Measurements from ENCODE around the gene CAPN7. TPM values are rescaled to one million over a fixed set of nuclear protein-coding genes. Genes with fewer than 3 reads are reported as not detected.

Gene CAPN7
- total RNA-seq, 4 donors from 2014 or later = 37.5 to 88.4 (median 59.5) TPM

GRCh38 chr3:15217841-15218267, 11.8 kb downstream of the CAPN7 start:
- no peaks in the 10 kb centered on the region for H3K27me3 ChIP-seq
- no peaks in the 10 kb centered on the region for H3K9me3 ChIP-seq
- ATAC-seq = no peak
- WGBS, 2 donors (ENCODE audit: low coverage in 1 of 2) = 70 to 86% methylated on average over 2 of the region's 2 CpGs
- H3K4me1 ChIP-seq = peaks cover 0 to 35% (median 10%) of the 10 kb centered on the region in 3 donors
- H3K27ac ChIP-seq = no peak overlapping the region
- H3K36me3 ChIP-seq = peaks cover 11 to 92% of the 10 kb centered on the region in 2 donors
- no peak for TF ChIP-seq POLR2A (IDR thresholded peaks at IDR 0.05)
- TF ChIP-seq EP300 (IDR thresholded peaks at IDR 0.05) = no peak
- no peak for TF ChIP-seq POLR2AphosphoS5 (IDR thresholded peaks at IDR 0.05)
- TF ChIP-seq, protein P1, sequence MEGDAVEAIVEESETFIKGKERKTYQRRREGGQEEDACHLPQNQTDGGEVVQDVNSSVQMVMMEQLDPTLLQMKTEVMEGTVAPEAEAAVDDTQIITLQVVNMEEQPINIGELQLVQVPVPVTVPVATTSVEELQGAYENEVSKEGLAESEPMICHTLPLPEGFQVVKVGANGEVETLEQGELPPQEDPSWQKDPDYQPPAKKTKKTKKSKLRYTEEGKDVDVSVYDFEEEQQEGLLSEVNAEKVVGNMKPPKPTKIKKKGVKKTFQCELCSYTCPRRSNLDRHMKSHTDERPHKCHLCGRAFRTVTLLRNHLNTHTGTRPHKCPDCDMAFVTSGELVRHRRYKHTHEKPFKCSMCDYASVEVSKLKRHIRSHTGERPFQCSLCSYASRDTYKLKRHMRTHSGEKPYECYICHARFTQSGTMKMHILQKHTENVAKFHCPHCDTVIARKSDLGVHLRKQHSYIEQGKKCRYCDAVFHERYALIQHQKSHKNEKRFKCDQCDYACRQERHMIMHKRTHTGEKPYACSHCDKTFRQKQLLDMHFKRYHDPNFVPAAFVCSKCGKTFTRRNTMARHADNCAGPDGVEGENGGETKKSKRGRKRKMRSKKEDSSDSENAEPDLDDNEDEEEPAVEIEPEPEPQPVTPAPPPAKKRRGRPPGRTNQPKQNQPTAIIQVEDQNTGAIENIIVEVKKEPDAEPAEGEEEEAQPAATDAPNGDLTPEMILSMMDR (IDR thresholded peaks at IDR 0.05) = no peak
- no peak overlapping the region for H3K4me3 ChIP-seq

DNA sequence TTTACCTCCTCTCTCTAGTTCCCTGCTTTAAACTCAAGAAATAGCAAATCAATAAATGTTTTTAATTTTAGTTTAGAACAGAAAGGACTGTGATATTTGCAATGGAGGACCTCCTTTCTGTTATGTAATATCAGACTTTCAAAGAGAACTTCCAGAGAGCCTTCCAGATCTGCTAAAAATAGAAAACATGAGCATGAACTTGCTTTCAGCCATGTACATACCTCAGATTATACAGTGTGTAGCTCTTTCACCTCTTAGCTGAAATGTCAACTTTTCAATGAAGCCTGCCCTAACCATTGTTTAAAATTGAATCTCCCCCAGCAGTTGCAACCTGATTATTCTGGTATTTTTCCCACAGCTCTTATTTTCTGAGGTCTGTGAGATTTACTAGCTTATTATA, 12.6 kb downstream of the CAPN7 start:
- Histone ChIP-seq H3K4me3 (no peak overlapping the region), H3K27me3 (no peaks in the 10 kb centered on the region), H3K9me3 (no peaks in the 10 kb centered on the region), H3K4me1 (peaks cover 0 to 41% (median 10%) of the 10 kb centered on the region in 3 donors), H3K36me3 (peaks cover 11 to 94% of the 10 kb centered on the region in 2 donors), H3K27ac (peak overlapping the region in 1 of 4 donors; percentile 30)
- no peak for ATAC-seq
- TF ChIP-seq EP300 (IDR thresholded peaks at IDR 0.05) (no peak), POLR2AphosphoS5 (IDR thresholded peaks at IDR 0.05) (no peak), POLR2A (IDR thresholded peaks at IDR 0.05) (no peak)
- TF ChIP-seq, protein P1 (IDR thresholded peaks at IDR 0.05) = no peak

- Histone ChIP-seq H3K4me3 (no peak overlapping the region), H3K9me3 (no peaks in the 10 kb centered on the region), H3K4me1 (peaks cover 0 to 43% (median 10%) of the 10 kb centered on the region in 3 donors), H3K27ac (no peak overlapping the region), H3K36me3 (peaks cover 11 to 90% of the 10 kb centered on the region in 2 donors), H3K27me3 (no peaks in the 10 kb centered on the region)
- no peak for TF ChIP-seq POLR2A (IDR thresholded peaks at IDR 0.05)
- TF ChIP-seq, protein P1 (IDR thresholded peaks at IDR 0.05) = no peak
- no peak for TF ChIP-seq EP300 (IDR thresholded peaks at IDR 0.05)
- TF ChIP-seq POLR2AphosphoS5 (IDR thresholded peaks at IDR 0.05) = no peak
- ATAC-seq = no peak
- WGBS, 2 donors (ENCODE audit: low coverage in 1 of 2) = 85 to 97% methylated on average over 6 to 7 of the region's 8 CpGs
These were observed 14.0 kb downstream of the CAPN7 start for GRCh38 chr3:15220056-15220455.

DNA sequence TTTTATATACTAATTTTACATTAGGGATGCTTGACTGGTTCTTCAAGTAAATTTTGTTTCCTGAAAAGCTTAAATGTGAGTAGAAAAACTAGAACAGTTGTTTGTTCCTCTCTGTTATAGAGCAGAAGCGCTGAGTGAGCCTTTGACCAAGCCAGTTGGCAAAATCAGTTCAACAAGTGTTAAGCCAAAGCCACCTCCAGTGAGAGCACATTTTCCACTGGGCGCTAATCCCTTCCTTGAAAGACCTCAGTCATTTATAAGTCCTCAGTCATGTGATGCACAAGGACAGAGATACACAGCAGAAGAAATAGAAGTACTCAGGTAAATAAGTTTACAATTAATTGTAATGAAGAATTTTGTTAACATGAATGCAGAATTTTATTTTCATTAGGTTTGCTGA, 14.6 kb downstream of the CAPN7 start:
- H3K36me3 ChIP-seq = peaks cover 11 to 89% of the 10 kb centered on the region in 2 donors
- H3K9me3 ChIP-seq = no peaks in the 10 kb centered on the region
- no peak overlapping the region for H3K4me3 ChIP-seq
- ATAC-seq = no peak
- no peak for TF ChIP-seq POLR2A (IDR thresholded peaks at IDR 0.05)
- TF ChIP-seq, protein P1 (IDR thresholded peaks at IDR 0.05) = no peak
- no peak for TF ChIP-seq POLR2AphosphoS5 (IDR thresholded peaks at IDR 0.05)
- no peak for TF ChIP-seq EP300 (IDR thresholded peaks at IDR 0.05)
- H3K4me1 ChIP-seq = peaks cover 0 to 41% (median 10%) of the 10 kb centered on the region in 3 donors
- no peak overlapping the region for H3K27ac ChIP-seq
- no peaks in the 10 kb centered on the region for H3K27me3 ChIP-seq
- WGBS, 2 donors (ENCODE audit: low coverage in 1 of 2) = 79 to 89% methylated on average over 2 of the region's 2 CpGs

DNA sequence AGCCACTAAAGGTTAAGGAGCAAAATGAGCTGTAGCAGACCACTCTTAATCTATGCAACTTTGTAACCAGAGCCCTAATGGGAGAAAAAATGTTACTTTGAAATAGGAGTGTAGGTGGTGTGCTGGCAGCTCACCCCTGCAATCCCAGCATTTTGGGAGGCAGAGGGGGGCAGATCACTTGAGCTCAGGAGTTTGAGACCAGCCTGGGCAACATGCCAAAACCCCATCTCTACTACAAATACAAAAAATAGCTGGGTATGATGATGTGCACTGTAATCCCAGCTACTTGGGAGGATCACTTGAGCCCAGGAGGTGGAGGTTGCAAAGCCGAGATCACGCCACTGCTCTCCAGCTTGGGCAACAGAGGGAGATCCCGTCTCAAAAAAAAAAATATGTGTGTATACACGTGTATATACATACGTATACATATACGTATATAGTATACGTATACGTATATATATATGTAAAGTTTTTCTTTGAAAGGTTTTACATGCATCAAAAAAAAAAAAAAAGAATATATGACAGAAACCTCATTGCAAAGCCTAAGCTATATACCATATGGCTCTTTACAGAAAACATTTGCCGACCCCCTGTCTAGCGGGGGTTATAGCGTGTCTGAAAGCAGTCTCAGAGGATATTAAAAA, 15.7 kb downstream of the CAPN7 start:
- no peak for ATAC-seq
- H3K9me3 ChIP-seq = no peaks in the 10 kb centered on the region
- H3K27me3 ChIP-seq = no peaks in the 10 kb centered on the region
- H3K36me3 ChIP-seq = peaks cover 11 to 92% of the 10 kb centered on the region in 2 donors
- H3K4me3 ChIP-seq = no peak overlapping the region
- no peak overlapping the region for H3K27ac ChIP-seq
- 50 to 64% methylated on average over 11 of the region's 11 CpGs for WGBS, 2 donors (ENCODE audit: low coverage in 1 of 2)
- TF ChIP-seq, protein P1 (IDR thresholded peaks at IDR 0.05) = no peak
- TF ChIP-seq EP300 (IDR thresholded peaks at IDR 0.05) (no peak), POLR2AphosphoS5 (IDR thresholded peaks at IDR 0.05) (no peak), POLR2A (IDR thresholded peaks at IDR 0.05) (no peak)
- peaks cover 0 to 35% (median 11%) of the 10 kb centered on the region in 3 donors for H3K4me1 ChIP-seq

All from gastroesophageal sphincter (tissue), 4 donors.